HEK293 (cell line): ENCODE results near the gene KCNQ1.

Experiments
- ZEB2 ChIP-seq: fragments of 450-650 bp; formaldehyde crosslinking; IDR thresholded peaks from 2 replicates; pipeline ENCODE4 v1.5.1; 2016; ENCODE audit warnings: missing biosample characterization, missing genetic modification characterization
- ZNF48 ChIP-seq: fragments of 450-650 bp; formaldehyde crosslinking; IDR thresholded peaks from 2 replicates; pipeline ENCODE4 v1.5.1; 2016; ENCODE audit warnings: missing biosample characterization, missing genetic modification characterization
- ZNF530 ChIP-seq: fragments of 450-650 bp; formaldehyde crosslinking; IDR thresholded peaks from 2 replicates; pipeline ENCODE4 v1.5.1; 2016; ENCODE audit warnings: low read depth, missing biosample characterization, missing genetic modification characterization
- ZNF580 ChIP-seq: fragments of 450-650 bp; formaldehyde crosslinking; IDR thresholded peaks from 2 replicates; pipeline ENCODE4 v1.5.1; 2016; ENCODE audit warnings: missing biosample characterization, missing genetic modification characterization
- ZNF623 ChIP-seq: fragments of 450-650 bp; formaldehyde crosslinking; IDR thresholded peaks from 2 replicates; pipeline ENCODE4 v1.5.1; 2016; ENCODE audit warnings: missing biosample characterization, missing genetic modification characterization
- ZNF701 ChIP-seq: fragments of 450-650 bp; formaldehyde crosslinking; IDR thresholded peaks from 2 replicates; pipeline ENCODE4 v1.5.1; 2016; ENCODE audit warnings: missing biosample characterization, missing genetic modification characterization
- ZSCAN16 ChIP-seq: fragments of 450-650 bp; formaldehyde crosslinking; IDR thresholded peaks from 2 replicates; pipeline ENCODE4 v1.5.1; 2016; ENCODE audit warnings: missing biosample characterization, missing genetic modification characterization
- TF ChIP-seq, protein P1 (sequence below): fragments of 450-650 bp; formaldehyde crosslinking; IDR thresholded peaks from 2 replicates; pipeline ENCODE4 v1.5.1; 2016; ENCODE audit warnings: missing biosample characterization, missing genetic modification characterization

DNA sequence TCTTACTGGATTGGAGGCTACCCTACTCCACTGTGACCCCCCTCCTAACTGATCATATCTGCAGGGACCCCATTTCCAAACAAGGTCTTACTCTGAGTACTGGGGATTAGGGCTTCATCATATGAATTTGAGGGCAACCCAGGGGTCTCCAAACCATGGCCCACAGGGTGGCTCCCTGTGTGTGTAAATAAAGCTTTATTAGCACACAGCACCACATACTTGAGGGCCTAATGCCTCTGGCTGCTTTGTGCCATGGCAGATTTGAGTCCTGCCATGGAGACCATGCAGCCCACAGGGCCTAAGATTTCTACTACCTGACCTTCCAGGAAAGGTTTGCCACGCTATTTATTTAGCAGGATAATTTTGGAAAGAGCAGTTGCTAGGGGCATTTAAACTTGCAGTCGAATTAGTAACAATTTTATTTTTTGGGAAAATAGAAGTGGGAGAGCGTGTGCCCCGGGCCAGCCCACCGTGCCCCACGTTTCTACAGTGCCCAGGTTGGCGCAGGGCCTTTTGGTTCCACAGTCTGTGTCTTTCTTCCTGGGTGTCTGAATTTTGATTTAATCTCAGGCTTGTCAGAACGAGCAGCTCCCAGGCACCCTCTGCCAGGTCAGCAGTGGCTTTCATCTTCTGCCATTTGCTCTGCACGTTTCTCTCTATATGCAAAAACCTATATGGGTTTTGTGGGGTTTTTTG lies 92.3 kb downstream of the KCNQ1 start:
- TF ChIP-seq, protein P1, sequence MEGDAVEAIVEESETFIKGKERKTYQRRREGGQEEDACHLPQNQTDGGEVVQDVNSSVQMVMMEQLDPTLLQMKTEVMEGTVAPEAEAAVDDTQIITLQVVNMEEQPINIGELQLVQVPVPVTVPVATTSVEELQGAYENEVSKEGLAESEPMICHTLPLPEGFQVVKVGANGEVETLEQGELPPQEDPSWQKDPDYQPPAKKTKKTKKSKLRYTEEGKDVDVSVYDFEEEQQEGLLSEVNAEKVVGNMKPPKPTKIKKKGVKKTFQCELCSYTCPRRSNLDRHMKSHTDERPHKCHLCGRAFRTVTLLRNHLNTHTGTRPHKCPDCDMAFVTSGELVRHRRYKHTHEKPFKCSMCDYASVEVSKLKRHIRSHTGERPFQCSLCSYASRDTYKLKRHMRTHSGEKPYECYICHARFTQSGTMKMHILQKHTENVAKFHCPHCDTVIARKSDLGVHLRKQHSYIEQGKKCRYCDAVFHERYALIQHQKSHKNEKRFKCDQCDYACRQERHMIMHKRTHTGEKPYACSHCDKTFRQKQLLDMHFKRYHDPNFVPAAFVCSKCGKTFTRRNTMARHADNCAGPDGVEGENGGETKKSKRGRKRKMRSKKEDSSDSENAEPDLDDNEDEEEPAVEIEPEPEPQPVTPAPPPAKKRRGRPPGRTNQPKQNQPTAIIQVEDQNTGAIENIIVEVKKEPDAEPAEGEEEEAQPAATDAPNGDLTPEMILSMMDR (tag by site-specific recombination) = no peak
- no peak for TF ChIP-seq ZNF580 (tag by site-specific recombination)
- no peak for TF ChIP-seq ZEB2 (tag by site-specific recombination)
- TF ChIP-seq ZNF530 (tag by site-specific recombination) = no peak
- TF ChIP-seq ZNF623 (tag by site-specific recombination) = no peak
- TF ChIP-seq ZNF701 = no peak
- TF ChIP-seq ZSCAN16 (tag by site-specific recombination) = no peak
- TF ChIP-seq ZNF48 = no peak
